Spinal cord (tissue), 10 donors: ENCODE measurements around the gene MARCHF9. TPM values are rescaled to one million over a fixed set of nuclear protein-coding genes. Genes with fewer than 3 reads are reported as not detected.

Experiments
- DNase-seq, 6 donors: peaks; one replicate each; pipeline versions ENCODE4 v3.0.0 to v3.0.0-alpha.2; 2013 to 2015; ENCODE audit warnings: low spot score in 6 of 6, low read depth in 4 of 6
- H3K27ac ChIP-seq: one replicate; pipeline ENCODE4 v1.5.1; 2013; ENCODE audit warnings: low read depth, low read length, control low read depth
- H3K27me3 ChIP-seq: one replicate; pipeline ENCODE4 v1.6.1; 2013; ENCODE audit warnings: low read length; ENCODE audit not compliant: control insufficient read depth, insufficient read depth
- H3K36me3 ChIP-seq: one replicate; pipeline ENCODE4 v1.6.1; 2013; ENCODE audit warnings: low read length; ENCODE audit not compliant: control insufficient read depth, insufficient read depth
- H3K4me1 ChIP-seq: one replicate; pipeline ENCODE4 v1.6.1; 2013; ENCODE audit warnings: low read length; ENCODE audit not compliant: control insufficient read depth, insufficient read depth
- H3K4me3 ChIP-seq: one replicate; pipeline ENCODE4 v1.5.1; 2013; ENCODE audit warnings: low read depth, low read length, control low read depth
- H3K9me3 ChIP-seq: one replicate; pipeline ENCODE4 v1.6.1; 2013; ENCODE audit warnings: low read length; ENCODE audit not compliant: control insufficient read depth, insufficient read depth
- WGBS: methylation state at CpG from one replicate; pipeline ENCODE4 v1.1.5; 2013; ENCODE audit warnings: missing lambda C conversion rate; ENCODE audit not compliant: insufficient coverage; 5-methylcytosine and 5-hydroxymethylcytosine counted together
- polyA plus RNA-seq, 2 donors: library from polyadenylated mRNA; unstranded; fragments of 120-200 nt; gene quantifications; one replicate each; pipeline ENCODE4 v1.2.1, GENCODE V29; 2013; ENCODE audit not compliant: insufficient read length in 2 of 2
- total RNA-seq, 2 donors: library from RNA; depleted of rRNA in 1 of 2; stranded (reverse); fragments of 120-200 nt in 1 of 2; fragments of >200 nt in 1 of 2; gene quantifications; one replicate each; pipeline versions ENCODE4 v1.2.3 to v1.2.4, GENCODE V29; 2013 to 2014
- donor health status: healthy.

The MARCHF9 gene
- total and polyA plus RNA-seq, 4 donors, result 13.0 to 47.7 (median 28.4) TPM

GRCh38 chr12:57761391-57761998, 6.6 kb downstream of the MARCHF9 start:
- H3K27ac ChIP-seq, result no peak overlapping the region
- WGBS, result 87% methylated on average over 3 of the region's 4 CpGs

GRCh38 chr12:57762463-57762862, 7.6 kb downstream of the MARCHF9 start:
- H3K9me3 ChIP-seq, result no peaks in the 10 kb centered on the region
- 100% methylated on average over 2 of the region's 2 CpGs for WGBS
- H3K4me3 ChIP-seq, result no peak overlapping the region
- DNase-seq, result no peak
- H3K27ac ChIP-seq, result no peak overlapping the region
- H3K27me3 ChIP-seq, result peaks cover 47% of the 10 kb centered on the region
- peaks cover 28% of the 10 kb centered on the region for H3K36me3 ChIP-seq
- peaks cover 28% of the 10 kb centered on the region for H3K4me1 ChIP-seq

More at GRCh38 chr12:57761391-57761998, 6.6 kb downstream of the MARCHF9 start:
- peaks cover 37% of the 10 kb centered on the region for H3K36me3 ChIP-seq
- H3K9me3 ChIP-seq, result no peaks in the 10 kb centered on the region
- peaks cover 25% of the 10 kb centered on the region for H3K4me1 ChIP-seq
- H3K27me3 ChIP-seq, result peaks cover 38% of the 10 kb centered on the region
- H3K4me3 ChIP-seq, result no peak overlapping the region
- DNase-seq, result no peak

- Histone ChIP-seq H3K9me3 (no peaks in the 10 kb centered on the region), H3K36me3 (peaks cover 16% of the 10 kb centered on the region), H3K4me1 (peaks cover 28% of the 10 kb centered on the region), H3K27me3 (peaks cover 53% of the 10 kb centered on the region), H3K27ac (no peak overlapping the region), H3K4me3 (no peak overlapping the region)
- WGBS, result 75% methylated on average over 4 of the region's 6 CpGs
- DNase-seq, result no peak
These were observed 9.2 kb downstream of the MARCHF9 start for GRCh38 chr12:57763881-57764661.

- Histone ChIP-seq H3K27me3 (peaks cover 53% of the 10 kb centered on the region), H3K9me3 (no peaks in the 10 kb centered on the region), H3K36me3 (peaks cover 17% of the 10 kb centered on the region), H3K4me3 (no peak overlapping the region), H3K4me1 (peaks cover 28% of the 10 kb centered on the region), H3K27ac (no peak overlapping the region)
- WGBS, result 19% methylated on average over 17 of the region's 17 CpGs
- DNase-seq, result no peak
These were observed 9.7 kb downstream of the MARCHF9 start for GRCh38 chr12:57764662-57765002.

GRCh38 chr12:57765003-57765697, 10.2 kb downstream of the MARCHF9 start:
- H3K36me3 ChIP-seq, result peaks cover 19% of the 10 kb centered on the region
- peaks cover 53% of the 10 kb centered on the region for H3K27me3 ChIP-seq
- WGBS, result 4% methylated on average over 60 of the region's 60 CpGs
- H3K4me3 ChIP-seq, result no peak overlapping the region
- H3K9me3 ChIP-seq, result no peaks in the 10 kb centered on the region
- peaks cover 28% of the 10 kb centered on the region for H3K4me1 ChIP-seq
- H3K27ac ChIP-seq, result no peak overlapping the region
- no peak for DNase-seq

- Histone ChIP-seq H3K27ac (no peak overlapping the region), H3K9me3 (no peaks in the 10 kb centered on the region), H3K36me3 (peaks cover 15% of the 10 kb centered on the region), H3K4me1 (peaks cover 28% of the 10 kb centered on the region), H3K4me3 (no peak overlapping the region), H3K27me3 (peaks cover 53% of the 10 kb centered on the region)
- no peak for DNase-seq
- 4% methylated on average over 35 of the region's 40 CpGs for WGBS
These were observed 11.0 kb downstream of the MARCHF9 start for GRCh38 chr12:57765698-57766463.

GRCh38 chr12:57766464-57767304, 11.8 kb downstream of the MARCHF9 start, which contains the start of gene CYP27B1:
CYP27B1 (minus strand) TSS chr12:57767078; CDS start chr12:57767041, 37 bp downstream.
- DNase-seq, result no peak
- Histone ChIP-seq H3K4me3 (no peak within 1 kb of the TSS), H3K36me3 (peaks cover 10% of the 10 kb centered on the region), H3K4me1 (peaks cover 33% of the 10 kb centered on the region), H3K9me3 (no peaks in the 10 kb centered on the region), H3K27ac (no peak within 1 kb of the TSS), H3K27me3 (peaks cover 53% of the 10 kb centered on the region)
- 1% methylated on average over 33 of the region's 38 CpGs for WGBS

- peaks cover 53% of the 10 kb centered on the region for H3K27me3 ChIP-seq
- H3K36me3 ChIP-seq, result peaks cover 7% of the 10 kb centered on the region
- H3K4me3 ChIP-seq, result no peak overlapping the region
- no peak for DNase-seq
- H3K9me3 ChIP-seq, result no peaks in the 10 kb centered on the region
- H3K27ac ChIP-seq, result no peak overlapping the region
- H3K4me1 ChIP-seq, result peaks cover 35% of the 10 kb centered on the region
These were observed 12.4 kb downstream of the MARCHF9 start for GRCh38 chr12:57767305-57767698.

GRCh38 chr12:57767876-57768275, 13.0 kb downstream of the MARCHF9 start:
- H3K27ac ChIP-seq, result no peak overlapping the region
- H3K9me3 ChIP-seq, result no peaks in the 10 kb centered on the region
- H3K36me3 ChIP-seq, result peaks cover 7% of the 10 kb centered on the region
- WGBS, result 100% methylated on average over 2 of the region's 3 CpGs
- no peak for DNase-seq
- peaks cover 51% of the 10 kb centered on the region for H3K27me3 ChIP-seq
- H3K4me1 ChIP-seq, result peaks cover 38% of the 10 kb centered on the region
- no peak overlapping the region for H3K4me3 ChIP-seq
